ENCODE results near the gene HLF. TPM values are rescaled to one million over a fixed set of nuclear protein-coding genes. Genes with fewer than 3 reads are reported as not detected.

The HLF gene
- total RNA-seq, 1 experiment from 2014 or later = 1.5 TPM

GRCh38 chr17:55335625-55336024 is 70.9 kb downstream of the HLF start (continued):
- TF ChIP-seq ZNF274 (IDR thresholded peaks at IDR 0.05; ENCODE audit: low read depth, low read length) (no peak), POLR2AphosphoS5 (IDR thresholded peaks at IDR 0.05; ENCODE audit: low read depth, low read length) (no peak), SP1 (IDR thresholded peaks at IDR 0.05; ENCODE audit: low read depth) (no peak), MAX (IDR thresholded peaks at IDR 0.05) (no peak)

DNA sequence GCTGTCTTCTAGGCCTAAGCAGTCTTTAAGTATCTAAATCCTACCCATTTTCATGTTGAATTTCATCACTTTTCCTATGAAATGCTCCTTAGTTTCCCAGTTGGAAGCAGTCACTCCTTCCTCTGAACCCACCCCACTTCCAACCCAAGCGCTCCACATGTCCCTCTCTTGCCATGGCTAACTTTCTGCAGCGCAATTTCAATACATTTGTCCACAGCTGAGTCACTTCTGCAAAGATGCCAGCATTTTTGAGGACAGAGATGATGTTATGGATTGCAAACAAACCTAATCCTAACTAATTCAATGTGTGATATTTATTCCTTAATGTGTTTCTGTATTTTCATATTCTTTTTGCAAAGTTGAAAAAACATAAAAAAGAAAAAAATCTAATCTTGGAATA is 71.7 kb downstream of the HLF start:
- ChIA-PET RAD21 (ENCODE audit: low non-redundant PET in 1 of 2, low total read pairs in 2 of 2, uncharacterized antibody in 2 of 2, unreplicated experiment in 2 of 2) (no interaction called here), CTCF (interaction anchor here (1.3 kb wide), 1 partner anchor 12 kb away, joined by 3 read pairs; no protein-coding TSS in a partner anchor)
- BruUV-seq (replicated peaks) = no TSS peak

More for the DNA sequence above, 71.7 kb downstream of the HLF start:
- no peak overlapping the region for H3K9ac ChIP-seq (ENCODE audit: low read length)
- H4K20me1 ChIP-seq (ENCODE audit: insufficient read depth) = no peaks in the 10 kb centered on the region
- POLR2A ChIA-PET = no interaction called here
- H3K4me1 ChIP-seq (ENCODE audit: control insufficient read depth in 1 of 2, insufficient read depth in 2 of 2, low read length in 2 of 2) = no peaks in the 10 kb centered on the region
- H2AFZ ChIP-seq (ENCODE audit: low read depth, low read length, poor library complexity, severe bottlenecking) = no peak overlapping the region
- H3K27ac ChIP-seq (ENCODE audit: low read depth, low read length) = no peak overlapping the region
- DNase-seq (ENCODE audit: low read depth, low spot score) = no peak
- H3K79me2 ChIP-seq (ENCODE audit: insufficient read depth, low read length) = no peaks in the 10 kb centered on the region
- H3K27me3 ChIP-seq (ENCODE audit: insufficient read depth, low read length) = peaks cover 16% of the 10 kb centered on the region; the same call in 1 of the 2 replicates
- intact Hi-C loops (cut with micrococcal nuclease) = no loop called here
- H3K9me2 ChIP-seq (ENCODE audit: insufficient read depth) = no peaks in the 10 kb centered on the region
- H3K36me3 ChIP-seq (ENCODE audit: control insufficient read depth in 1 of 2, insufficient read depth in 2 of 2, low read length in 2 of 2) = no peaks in the 10 kb centered on the region
- no peak overlapping the region for H3K4me3 ChIP-seq (replicated peaks in 1 of 2; ENCODE audit: low read depth in 1 of 2, low read length in 2 of 2)
- no peak for TF ChIP-seq SRF (IDR thresholded peaks at IDR 0.05; ENCODE audit: low read depth)
- TF ChIP-seq EZH2 (IDR thresholded peaks at IDR 0.05) = no peak
- no peak for TF ChIP-seq CTCF (IDR thresholded peaks at IDR 0.05 in 2 of 3, conservative IDR thresholded peaks at IDR 0.05 in 1 of 3; ENCODE audit: borderline replicate concordance in 1 of 3, insufficient read depth in 1 of 3, low read depth in 2 of 3, low read length in 2 of 3)
- TF ChIP-seq JUND (IDR thresholded peaks at IDR 0.05) = no peak
- TF ChIP-seq, protein P1, sequence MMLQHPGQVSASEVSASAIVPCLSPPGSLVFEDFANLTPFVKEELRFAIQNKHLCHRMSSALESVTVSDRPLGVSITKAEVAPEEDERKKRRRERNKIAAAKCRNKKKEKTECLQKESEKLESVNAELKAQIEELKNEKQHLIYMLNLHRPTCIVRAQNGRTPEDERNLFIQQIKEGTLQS (IDR thresholded peaks at IDR 0.05) = no peak
- no peak for TF ChIP-seq SIN3A (IDR thresholded peaks at IDR 0.05; ENCODE audit: low read depth)
- TF ChIP-seq POLR2AphosphoS5 (IDR thresholded peaks at IDR 0.05; ENCODE audit: low read depth, low read length) = no peak
- TF ChIP-seq FOSL1 (IDR thresholded peaks at IDR 0.05; ENCODE audit: low read depth) = no peak
- no peak for TF ChIP-seq ZFX (IDR thresholded peaks at IDR 0.05)
- no peak for TF ChIP-seq YY1 (IDR thresholded peaks at IDR 0.05; ENCODE audit: extremely low read depth, insufficient replicate concordance, low read depth, low read length)
- TF ChIP-seq TCF7L2 (IDR thresholded peaks at IDR 0.05; ENCODE audit: borderline replicate concordance, extremely low read depth, insufficient read depth, insufficient read length) = no peak
- TF ChIP-seq REST (IDR thresholded peaks at IDR 0.05; ENCODE audit: low read depth) = no peak
- ATAC-seq = no peak
- no peak overlapping the region for H3K4me2 ChIP-seq (ENCODE audit: low read length)
- no peaks in the 10 kb centered on the region for H3K9me3 ChIP-seq (ENCODE audit: control insufficient read depth in 1 of 2, insufficient read depth in 1 of 2, low read depth in 1 of 2, low read length in 2 of 2)

Data from HCT116 (cell line).